Fibroblast of upper back skin (primary cell): ENCODE measurements around the gene ADARB2.

Experiments
- DNase-seq: peaks from one replicate; pipeline ENCODE4 v3.0.0-alpha.2; 2013

Gene ADARB2

GRCh38 chr10:1560535-1561192 lies 176.7 kb downstream of the ADARB2 start:
- DNase-seq, result no peak

DNA sequence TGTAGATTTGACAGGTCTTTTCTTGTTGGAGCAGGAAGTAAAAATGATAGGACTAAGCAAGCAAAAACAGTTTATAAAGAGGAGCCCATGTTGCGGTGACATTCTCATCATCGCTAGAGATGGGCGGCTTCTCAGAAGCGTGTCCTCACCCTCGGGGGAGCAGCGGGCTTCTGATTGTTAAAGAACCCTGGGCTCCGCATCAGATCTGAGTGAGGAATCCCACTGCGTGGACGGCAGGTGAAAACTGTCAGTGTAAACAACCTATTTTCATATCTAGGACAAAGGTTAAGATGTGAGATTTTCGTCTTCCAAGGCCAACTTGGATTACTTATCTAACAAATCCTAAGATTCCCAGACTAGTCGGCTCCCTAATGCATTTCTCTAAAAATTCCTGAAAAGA lies 177.6 kb downstream of the ADARB2 start:
- DNase-seq, result no peak

GRCh38 chr10:1559311-1559710 lies 178.0 kb downstream of the ADARB2 start:
- DNase-seq, result no peak

DNA sequence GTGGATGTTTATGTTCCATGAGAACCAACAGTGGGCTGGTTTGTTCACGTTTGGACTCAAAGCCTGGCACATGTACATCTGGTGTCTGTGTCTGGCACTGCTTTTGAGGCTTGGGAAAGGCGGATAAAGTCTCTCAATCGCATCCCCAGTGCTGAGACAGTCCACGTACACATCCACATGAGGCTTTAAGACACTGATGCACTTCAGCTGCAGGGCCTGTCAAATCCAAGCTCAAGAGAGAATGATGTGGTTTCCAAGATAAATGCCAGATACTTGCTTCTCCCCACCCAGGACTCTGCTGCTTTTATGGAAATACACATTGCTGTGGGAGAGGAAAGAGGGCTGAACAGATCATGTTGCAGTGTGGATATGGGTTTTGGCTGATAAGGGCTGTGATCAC lies 178.4 kb downstream of the ADARB2 start:
- DNase-seq, result no peak

GRCh38 chr10:1557081-1557480 lies 180.2 kb downstream of the ADARB2 start:
- DNase-seq, result no peak

DNA sequence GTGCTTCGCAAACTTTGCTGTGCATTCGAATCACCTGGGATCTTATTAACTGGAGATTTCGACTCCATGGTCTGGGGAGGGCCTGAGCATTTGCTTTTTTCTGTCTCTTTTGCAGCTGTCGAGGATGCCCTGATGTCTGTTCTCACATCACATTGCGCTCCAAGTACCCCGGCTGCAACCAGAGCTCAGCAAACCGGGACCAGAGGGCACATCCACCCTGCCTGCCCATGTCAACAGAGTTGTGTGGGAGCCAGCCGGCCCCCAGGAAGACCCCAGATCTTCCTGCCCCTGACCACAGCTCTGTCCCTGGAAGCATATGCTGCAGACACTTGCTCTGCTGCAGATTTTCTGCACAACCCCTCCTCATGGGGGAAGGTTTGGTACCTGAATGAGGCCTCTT lies 180.8 kb downstream of the ADARB2 start:
- DNase-seq, result no peak

DNA sequence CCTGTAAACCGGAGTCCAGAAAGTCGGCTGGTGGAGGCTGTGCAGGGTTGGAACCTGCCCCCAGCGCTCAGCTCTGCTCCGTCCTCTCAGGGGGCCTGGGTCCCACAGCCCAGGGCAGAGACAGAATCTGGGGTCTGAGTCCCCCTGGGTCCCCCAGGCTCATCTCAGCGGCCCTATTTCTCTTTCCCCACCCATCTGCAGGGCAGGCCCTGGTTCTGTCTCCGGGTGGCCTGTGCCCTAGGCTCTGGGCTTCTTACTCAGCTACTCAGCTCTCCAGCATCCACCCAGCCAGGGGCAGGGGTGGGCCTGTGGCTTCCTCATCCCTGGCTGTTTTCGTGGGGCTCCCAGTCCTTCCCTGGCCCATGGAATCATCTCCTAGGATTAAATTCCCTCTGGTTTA lies 183.4 kb downstream of the ADARB2 start:
- DNase-seq, result no peak

DNA sequence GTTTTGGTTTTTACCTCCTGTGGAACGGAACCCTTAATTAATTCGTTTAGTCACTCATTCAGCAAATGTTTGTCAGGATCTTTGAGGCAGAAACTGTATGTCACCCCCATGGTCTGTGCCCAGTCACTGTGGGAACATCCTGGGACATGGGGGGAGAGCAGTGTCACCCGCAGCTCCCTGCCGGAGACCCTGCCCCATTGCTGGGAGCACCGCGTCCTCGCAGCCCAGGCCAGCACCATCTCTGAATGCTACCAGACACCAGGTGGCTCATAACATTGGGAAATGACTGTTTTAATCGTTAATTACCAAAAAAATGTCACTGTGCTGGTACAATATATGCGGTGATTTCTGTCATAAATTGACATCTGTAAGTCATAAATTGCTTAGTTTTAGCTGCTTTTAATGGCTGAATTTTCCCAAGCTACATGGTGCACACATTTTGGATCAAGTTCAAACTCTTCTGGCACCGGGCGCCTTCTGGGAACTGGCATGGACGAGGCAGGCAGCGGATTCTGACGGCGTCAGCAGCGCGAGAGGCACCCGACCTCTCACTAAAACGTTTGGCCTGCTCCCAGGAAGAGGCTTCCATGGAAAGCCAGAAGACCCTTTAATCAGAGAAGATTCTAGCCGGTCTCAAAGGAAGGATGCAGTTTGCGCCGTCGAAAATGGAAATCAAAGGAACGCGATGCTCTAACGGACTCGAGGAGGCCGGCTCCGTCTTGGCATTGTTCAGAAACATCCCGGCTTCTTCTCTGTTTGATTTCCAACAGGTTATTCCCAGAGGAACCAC lies 184.2 kb downstream of the ADARB2 start:
- no peak for DNase-seq

DNA sequence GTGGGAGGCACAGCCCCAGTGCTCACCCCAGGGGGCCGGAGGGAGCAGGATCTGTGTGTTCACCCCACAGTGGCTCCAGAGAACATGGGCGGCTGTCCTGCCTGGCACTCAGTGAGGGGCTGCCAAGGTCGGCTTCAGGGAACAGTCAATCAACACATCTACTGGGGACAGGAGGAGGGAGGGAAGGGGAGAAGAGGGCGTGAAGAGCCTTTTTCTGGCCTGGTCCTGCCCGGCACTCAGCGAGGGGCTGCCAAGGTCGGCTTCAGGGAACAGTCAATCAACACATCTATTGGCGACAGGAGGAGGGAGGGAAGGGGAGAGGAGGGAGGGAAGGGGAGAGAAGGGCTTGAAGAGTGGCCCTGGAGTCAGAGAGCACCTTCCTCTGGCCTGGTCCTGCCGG lies 184.9 kb downstream of the ADARB2 start:
- DNase-seq, result no peak

GRCh38 chr10:1551636-1552338 lies 185.5 kb downstream of the ADARB2 start:
- DNase-seq, result no peak

DNA sequence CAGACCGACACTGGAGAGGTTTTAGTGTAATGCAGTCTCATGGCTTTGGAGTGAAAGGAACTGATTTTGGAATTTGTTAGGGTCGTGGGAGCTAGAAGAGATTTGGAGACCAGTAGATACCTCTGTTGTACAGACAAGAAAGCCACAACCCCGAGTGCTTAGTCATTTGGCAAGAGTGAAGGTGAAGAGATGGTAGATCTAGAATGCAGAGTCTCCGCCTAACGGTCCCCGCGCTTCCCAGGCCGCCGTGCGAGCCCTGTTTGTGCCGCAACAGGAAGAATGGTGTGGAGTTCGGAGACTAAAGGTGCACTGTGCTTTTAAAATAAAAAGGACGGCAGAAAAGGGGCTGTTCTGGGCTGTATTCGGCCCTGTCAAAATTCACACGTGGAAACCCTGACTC lies 186.7 kb downstream of the ADARB2 start:
- no peak for DNase-seq

DNA sequence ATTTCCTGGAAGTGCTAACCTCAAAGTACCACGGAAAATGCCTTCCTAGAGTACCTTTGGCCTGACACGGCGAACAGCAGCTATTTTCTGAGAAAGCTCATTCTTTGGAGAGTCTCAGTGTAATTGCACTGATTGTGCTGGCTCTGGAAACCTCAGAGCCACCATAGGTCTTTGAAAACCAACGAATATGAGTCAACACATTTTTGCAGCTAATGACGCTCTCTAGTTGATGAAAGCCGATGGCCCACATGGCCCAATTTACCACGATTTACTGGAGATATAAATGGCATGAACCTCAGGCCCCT lies 187.1 kb downstream of the ADARB2 start:
- DNase-seq, result no peak

DNA sequence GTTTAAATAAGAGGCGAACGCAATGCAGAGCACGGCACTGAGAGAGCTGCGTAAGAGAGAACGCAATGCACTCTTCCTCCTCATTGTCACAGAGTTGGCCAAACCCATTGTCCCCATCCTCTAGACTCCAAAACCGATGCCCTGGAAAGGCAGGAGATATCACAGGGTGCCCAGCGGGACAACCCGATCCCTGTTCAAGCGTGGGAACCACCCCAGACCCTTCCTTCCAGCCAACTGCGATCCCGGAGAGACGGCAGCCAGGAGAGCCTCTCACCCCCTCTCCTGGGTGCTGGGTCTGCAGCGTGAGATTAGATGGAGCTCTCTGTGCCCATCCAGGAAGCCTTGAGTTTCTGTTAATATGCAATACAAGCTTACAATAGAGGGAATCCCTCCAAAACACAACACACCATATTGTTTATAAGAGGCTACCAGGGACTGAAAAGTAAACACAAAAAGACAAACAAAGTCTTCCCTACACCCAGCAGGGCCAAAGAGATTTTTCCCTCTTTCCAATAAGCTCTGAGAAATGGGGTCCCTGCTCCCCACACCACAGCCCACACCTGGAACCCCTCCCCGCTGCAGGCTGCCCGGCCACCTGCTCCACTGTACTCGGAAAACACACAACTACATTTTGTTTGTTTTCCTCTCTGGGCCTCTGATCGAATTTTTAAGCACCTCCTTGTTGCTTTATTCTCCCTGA lies 187.6 kb downstream of the ADARB2 start:
- DNase-seq, result no peak

- DNase-seq, result no peak
These were observed 188.7 kb downstream of the ADARB2 start for GRCh38 chr10:1548596-1548995.

DNA sequence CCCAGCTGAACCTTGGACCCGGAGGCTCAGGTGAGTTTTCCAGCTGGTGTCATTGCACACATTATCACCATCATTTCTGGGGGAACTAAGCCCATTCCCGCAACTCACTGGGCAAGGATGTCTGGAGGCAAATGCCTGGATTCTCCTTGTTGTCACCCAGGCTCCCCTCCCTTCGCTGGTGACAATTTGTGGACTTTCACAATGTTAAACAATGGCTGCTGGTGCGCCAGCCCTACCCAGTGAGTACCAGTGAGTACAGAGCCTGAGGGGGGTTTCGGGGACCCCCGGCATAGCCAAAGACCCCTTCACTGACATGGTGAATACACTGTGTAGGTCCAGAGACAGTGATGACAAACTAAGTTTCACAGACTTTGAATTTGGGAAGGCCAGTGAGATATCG lies 189.2 kb downstream of the ADARB2 start:
- DNase-seq, result no peak

DNA sequence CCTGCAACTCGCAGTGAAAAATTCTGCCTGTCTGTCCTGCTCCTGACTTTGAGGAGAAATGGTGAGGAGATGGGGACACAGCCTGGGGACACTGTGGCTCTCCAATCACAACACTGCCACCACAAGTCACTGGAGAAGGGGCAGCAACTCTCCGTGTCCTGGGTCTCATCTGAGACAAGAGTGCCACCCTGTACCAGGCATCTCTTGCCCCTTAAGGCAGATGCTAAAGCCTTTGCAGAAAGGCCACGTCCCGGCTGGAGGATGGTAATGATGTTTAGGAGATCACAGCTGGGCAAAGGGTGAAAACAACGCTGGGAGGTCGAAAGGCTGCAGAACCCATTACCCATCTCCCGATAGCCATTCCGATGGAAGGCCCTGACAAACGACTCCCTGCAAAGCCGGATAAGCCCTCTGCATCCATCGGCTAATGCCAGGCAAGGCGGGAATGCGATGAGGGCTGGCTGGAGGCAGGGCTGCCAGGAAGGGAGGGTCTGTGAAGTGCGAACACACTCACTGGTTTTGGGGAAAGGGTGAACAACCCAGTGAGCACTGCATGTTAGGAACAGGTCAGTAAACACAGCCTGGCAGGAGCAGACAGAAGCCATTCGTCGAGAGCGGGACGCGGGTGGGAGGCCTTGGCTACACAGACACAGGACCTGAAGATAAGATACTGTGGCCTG lies 190.8 kb downstream of the ADARB2 start:
- DNase-seq, result no peak

- no peak for DNase-seq
These were observed 191.8 kb downstream of the ADARB2 start for GRCh38 chr10:1545524-1545923.

- DNase-seq, result no peak
These were observed 192.4 kb downstream of the ADARB2 start for GRCh38 chr10:1544929-1545328.

- DNase-seq, result no peak
These were observed 193.1 kb downstream of the ADARB2 start for GRCh38 chr10:1544209-1544673.

DNA sequence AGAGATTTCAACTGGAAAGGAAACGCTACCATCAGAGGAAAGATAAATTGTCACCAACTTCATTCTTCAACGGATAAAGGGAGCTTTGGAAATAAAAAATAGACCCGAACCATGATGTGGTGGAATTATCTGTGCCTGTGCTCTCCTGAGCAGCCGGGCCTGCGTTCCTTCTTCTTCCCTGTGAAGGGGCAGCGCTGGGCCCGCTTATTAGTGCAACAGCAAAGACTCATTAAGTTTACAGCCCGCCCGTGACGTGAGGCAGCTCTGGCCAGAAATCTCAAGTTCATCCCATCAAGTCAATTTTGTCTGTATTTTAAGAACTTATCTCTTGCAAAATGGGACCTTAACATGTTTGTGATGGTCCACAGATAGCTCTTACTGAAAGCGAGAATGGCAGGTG lies 193.7 kb downstream of the ADARB2 start:
- DNase-seq, result no peak

DNA sequence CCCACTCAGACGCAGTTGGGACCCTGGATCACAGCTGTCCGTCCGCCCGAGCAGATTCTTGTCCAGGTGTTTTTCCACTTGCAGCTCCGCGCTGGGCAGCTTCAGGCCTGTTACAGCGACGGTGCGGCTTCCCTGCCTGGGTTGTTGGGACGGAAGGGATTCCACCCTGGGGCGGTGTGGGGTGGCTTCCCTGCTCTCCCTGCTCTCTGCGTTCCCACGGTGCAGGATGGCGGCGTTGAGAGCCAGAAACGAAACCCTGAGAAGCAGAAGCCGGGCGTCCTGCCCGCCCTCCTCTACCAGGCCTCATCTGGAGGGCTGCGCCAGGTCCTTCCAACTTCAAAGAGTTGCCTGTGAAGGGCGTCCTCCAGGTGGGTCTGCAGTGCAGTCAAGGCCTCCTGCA lies 194.4 kb downstream of the ADARB2 start:
- DNase-seq, result no peak

- no peak for DNase-seq
These were observed 197.2 kb downstream of the ADARB2 start for GRCh38 chr10:1540144-1540543.

DNA sequence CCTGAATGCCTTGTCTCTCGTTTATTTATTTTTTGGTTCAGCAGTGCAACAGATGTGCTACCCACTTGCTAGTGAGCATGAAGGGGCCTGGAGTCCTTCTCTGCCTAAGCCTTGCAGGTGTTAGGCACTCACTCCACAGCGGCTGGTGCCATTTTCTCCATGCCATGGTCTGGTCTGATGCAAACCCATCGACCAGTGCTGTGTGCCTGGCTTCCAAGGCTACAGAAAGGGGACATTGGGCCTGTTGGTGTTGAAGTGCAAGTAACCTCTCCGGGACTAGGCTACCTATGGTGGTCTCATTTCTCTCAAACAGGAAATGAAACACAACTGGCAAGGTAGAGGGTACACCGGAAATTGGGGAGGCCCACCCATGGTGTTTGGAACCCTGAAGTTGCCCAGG lies 198.1 kb downstream of the ADARB2 start:
- no peak for DNase-seq
